ENCODE measurements around the gene AQP11.
"Not testable (repeated sequence)": the region's sequence is repeated elsewhere in the genome, so short reads cannot be mapped to it uniquely, and the experiment has no call there.

AQP11 gene

DNA sequence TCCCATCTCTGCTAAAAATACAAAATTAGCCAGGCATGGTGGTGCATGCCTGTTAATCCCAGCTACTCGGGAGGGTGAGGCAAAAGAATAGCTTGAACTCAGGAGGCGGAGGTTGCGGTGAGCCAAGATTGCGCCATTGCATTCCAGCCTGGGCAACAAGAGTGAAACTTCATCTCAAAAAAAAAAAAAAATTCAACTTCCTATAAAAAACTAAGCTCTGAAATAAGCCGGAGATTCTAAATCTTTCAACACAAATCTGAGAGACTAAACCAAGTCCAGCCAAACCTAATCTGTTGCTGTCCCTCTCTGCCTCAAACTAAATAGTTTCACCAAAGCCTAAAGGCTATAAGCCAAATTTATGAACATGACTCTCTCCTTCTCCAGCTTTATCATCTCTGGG is 44.2 kb downstream of the AQP11 start:
- DNase-seq (ENCODE audit: low read depth in 1 of 2, low spot score in 1 of 2): peak in 1 of 2 experiments; percentile 91
- peak overlapping the region; percentile 99 for H3K27ac ChIP-seq (replicated peaks)
- H3K27me3 ChIP-seq (ENCODE audit: insufficient read depth, poor library complexity, severe bottlenecking): not testable (repeated sequence)
- peak overlapping the region; percentile 21 for H3K4me3 ChIP-seq (replicated peaks; ENCODE audit: insufficient read depth, low read length)
- TF ChIP-seq POLR2AphosphoS5 (IDR thresholded peaks at IDR 0.05; ENCODE audit: low read depth): peak; percentile 74

DNA sequence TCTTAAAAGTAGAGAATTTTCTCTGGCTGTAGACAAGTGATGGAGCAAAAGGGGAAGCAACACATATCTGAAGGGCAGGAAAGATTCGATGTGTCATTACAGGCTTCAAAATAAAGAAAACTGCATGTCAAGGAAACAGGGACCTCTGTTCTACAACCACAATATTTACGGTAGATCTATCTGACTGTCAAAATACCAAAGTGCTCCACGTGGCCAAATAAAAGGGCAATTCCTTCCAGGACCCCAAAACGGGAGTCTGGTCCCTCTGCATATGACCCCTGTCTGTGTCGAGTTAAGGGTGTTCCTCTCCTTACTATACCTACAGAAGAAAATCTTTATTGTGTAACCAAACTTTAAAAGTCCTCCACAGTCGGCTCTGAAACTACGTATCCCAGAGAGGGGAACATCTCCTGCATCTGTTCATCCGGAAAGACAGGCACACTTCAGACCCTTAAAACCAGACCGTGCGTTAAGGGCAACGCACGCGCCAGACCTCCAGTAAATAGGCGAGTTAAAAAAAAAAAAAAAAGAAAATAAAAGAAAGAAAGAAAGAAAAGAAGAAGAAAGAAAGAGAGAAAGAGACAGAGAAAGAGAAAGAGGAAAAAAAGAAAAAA is 47.1 kb downstream of the AQP11 start:
- TF ChIP-seq, protein P1, sequence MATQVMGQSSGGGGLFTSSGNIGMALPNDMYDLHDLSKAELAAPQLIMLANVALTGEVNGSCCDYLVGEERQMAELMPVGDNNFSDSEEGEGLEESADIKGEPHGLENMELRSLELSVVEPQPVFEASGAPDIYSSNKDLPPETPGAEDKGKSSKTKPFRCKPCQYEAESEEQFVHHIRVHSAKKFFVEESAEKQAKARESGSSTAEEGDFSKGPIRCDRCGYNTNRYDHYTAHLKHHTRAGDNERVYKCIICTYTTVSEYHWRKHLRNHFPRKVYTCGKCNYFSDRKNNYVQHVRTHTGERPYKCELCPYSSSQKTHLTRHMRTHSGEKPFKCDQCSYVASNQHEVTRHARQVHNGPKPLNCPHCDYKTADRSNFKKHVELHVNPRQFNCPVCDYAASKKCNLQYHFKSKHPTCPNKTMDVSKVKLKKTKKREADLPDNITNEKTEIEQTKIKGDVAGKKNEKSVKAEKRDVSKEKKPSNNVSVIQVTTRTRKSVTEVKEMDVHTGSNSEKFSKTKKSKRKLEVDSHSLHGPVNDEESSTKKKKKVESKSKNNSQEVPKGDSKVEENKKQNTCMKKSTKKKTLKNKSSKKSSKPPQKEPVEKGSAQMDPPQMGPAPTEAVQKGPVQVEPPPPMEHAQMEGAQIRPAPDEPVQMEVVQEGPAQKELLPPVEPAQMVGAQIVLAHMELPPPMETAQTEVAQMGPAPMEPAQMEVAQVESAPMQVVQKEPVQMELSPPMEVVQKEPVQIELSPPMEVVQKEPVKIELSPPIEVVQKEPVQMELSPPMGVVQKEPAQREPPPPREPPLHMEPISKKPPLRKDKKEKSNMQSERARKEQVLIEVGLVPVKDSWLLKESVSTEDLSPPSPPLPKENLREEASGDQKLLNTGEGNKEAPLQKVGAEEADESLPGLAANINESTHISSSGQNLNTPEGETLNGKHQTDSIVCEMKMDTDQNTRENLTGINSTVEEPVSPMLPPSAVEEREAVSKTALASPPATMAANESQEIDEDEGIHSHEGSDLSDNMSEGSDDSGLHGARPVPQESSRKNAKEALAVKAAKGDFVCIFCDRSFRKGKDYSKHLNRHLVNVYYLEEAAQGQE (IDR thresholded peaks at IDR 0.05; ENCODE audit: insufficient replicate concordance, low read depth): no peak
- TF ChIP-seq GABPA (IDR thresholded peaks at IDR 0.05; ENCODE audit: low read depth) (no peak), SPI1 (IDR thresholded peaks at IDR 0.05; ENCODE audit: borderline replicate concordance, low read depth) (no peak), POLR2AphosphoS5 (IDR thresholded peaks at IDR 0.05; ENCODE audit: low read depth) (no peak)
- TF ChIP-seq, protein P2, sequence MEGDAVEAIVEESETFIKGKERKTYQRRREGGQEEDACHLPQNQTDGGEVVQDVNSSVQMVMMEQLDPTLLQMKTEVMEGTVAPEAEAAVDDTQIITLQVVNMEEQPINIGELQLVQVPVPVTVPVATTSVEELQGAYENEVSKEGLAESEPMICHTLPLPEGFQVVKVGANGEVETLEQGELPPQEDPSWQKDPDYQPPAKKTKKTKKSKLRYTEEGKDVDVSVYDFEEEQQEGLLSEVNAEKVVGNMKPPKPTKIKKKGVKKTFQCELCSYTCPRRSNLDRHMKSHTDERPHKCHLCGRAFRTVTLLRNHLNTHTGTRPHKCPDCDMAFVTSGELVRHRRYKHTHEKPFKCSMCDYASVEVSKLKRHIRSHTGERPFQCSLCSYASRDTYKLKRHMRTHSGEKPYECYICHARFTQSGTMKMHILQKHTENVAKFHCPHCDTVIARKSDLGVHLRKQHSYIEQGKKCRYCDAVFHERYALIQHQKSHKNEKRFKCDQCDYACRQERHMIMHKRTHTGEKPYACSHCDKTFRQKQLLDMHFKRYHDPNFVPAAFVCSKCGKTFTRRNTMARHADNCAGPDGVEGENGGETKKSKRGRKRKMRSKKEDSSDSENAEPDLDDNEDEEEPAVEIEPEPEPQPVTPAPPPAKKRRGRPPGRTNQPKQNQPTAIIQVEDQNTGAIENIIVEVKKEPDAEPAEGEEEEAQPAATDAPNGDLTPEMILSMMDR (IDR thresholded peaks at IDR 0.05; ENCODE audit: insufficient read depth, low read length): no peak
- DNase-seq (ENCODE audit: low read depth in 1 of 2, low spot score in 1 of 2): peak in 1 of 2 experiments; percentile 28
- H3K4me3 ChIP-seq (replicated peaks; ENCODE audit: insufficient read depth, low read length): peak overlapping the region; percentile 54
- H3K27me3 ChIP-seq (ENCODE audit: insufficient read depth, poor library complexity, severe bottlenecking): no peaks in the 10 kb centered on the region
- peak overlapping the region; percentile 99 for H3K27ac ChIP-seq (replicated peaks)

DNA sequence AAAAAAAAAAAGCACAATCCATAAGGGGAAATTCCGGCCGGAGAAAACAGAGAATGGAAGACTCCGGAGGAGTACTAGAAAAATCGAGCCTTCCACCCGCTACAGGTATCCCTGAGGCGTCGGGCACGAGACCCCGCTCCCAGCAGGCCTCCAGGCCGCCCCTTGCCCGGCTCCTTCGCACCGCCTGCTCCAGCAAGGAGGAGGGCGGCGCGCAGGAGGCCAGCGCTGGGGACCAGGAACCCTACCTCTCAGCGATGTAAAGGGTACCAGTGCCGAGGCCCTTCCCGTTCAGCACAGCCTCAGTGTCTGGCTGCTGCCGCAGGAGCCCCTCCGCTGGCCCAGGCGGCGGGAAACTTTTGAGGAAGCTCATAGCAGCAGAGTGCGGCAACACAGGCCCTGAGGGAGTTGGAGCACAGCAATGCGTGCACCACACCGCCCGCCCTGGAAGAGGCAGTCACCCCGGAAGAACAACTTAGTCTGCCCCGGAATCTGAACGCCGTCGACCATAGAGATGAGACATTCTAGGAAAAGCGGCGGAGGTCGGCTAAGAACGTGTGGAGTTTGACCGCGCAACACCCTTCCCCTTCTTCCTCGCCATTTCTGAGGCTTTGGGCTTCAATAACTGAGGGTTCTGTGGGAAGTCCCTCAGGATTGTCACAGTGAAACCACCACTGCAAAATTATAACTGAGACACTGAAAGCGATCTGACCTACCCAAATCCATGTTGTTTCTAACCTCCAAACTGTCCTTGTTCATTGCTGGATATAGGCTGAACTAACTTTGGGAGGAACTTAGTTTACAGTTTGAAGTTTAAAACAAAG is 47.8 kb downstream of the AQP11 start, which contains the start of gene CLNS1A:
CLNS1A (minus strand) TSS at position 450 of the 821 bp plus-strand sequence; CDS start at position 370, 80 bp downstream.
- Histone ChIP-seq H3K27me3 (ENCODE audit: insufficient read depth, poor library complexity, severe bottlenecking) (no peaks in the 10 kb centered on the region), H3K27ac (replicated peaks) (peak within 1 kb of the TSS; percentile 99), H3K4me3 (replicated peaks; ENCODE audit: insufficient read depth, low read length) (peak within 1 kb of the TSS; percentile 54)
- TF ChIP-seq, protein P1 (IDR thresholded peaks at IDR 0.05; ENCODE audit: insufficient replicate concordance, low read depth): peak; percentile 80
- TF ChIP-seq GABPA (IDR thresholded peaks at IDR 0.05; ENCODE audit: low read depth) (peak; percentile 97), SPI1 (IDR thresholded peaks at IDR 0.05; ENCODE audit: borderline replicate concordance, low read depth) (peak; percentile 15; the same call in 1 of the 2 replicates), POLR2AphosphoS5 (IDR thresholded peaks at IDR 0.05; ENCODE audit: low read depth) (peak; percentile 94)
- TF ChIP-seq, protein P2 (IDR thresholded peaks at IDR 0.05; ENCODE audit: insufficient read depth, low read length): no peak
- peak; percentile 88 to 97 for DNase-seq (ENCODE audit: low read depth in 1 of 2, low spot score in 1 of 2)

DNA sequence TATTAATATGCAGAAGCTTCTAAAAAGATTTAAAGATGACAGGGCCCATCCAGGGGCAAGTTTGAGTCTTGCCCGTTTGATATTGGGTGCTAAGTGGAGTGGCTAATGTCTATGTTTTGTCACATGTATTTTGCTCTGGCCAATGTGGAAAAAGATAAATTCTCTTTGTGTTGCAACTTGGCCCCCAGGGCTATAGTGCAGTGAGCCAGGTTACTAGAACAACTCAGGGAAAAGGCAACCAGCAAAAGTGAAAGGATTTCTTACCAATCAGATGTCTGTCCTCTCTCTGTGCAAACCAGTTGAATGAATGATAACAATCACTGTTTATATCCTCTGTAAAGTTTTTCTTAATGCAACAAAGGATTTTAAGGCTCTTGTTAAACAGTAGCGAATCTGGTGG is 52.5 kb downstream of the AQP11 start:
- Histone ChIP-seq H3K4me3 (replicated peaks; ENCODE audit: insufficient read depth, low read length) (no peak overlapping the region), H3K27ac (replicated peaks) (no peak overlapping the region), H3K27me3 (ENCODE audit: insufficient read depth, poor library complexity, severe bottlenecking) (no peaks in the 10 kb centered on the region)
- DNase-seq (ENCODE audit: low read depth in 1 of 2, low spot score in 1 of 2): no peak
- TF ChIP-seq, protein P2 (IDR thresholded peaks at IDR 0.05; ENCODE audit: insufficient read depth, low read length): no peak
- no peak for TF ChIP-seq SPI1 (IDR thresholded peaks at IDR 0.05; ENCODE audit: borderline replicate concordance, low read depth)
- TF ChIP-seq, protein P1 (IDR thresholded peaks at IDR 0.05; ENCODE audit: insufficient replicate concordance, low read depth): no peak
- no peak for TF ChIP-seq POLR2AphosphoS5 (IDR thresholded peaks at IDR 0.05; ENCODE audit: low read depth)
